SK-N-SH (cell line): ENCODE data around the gene ZNF521. TPM values are rescaled to one million over a fixed set of nuclear protein-coding genes. Genes with fewer than 3 reads are reported as not detected.

Experiments
- CTCF ChIA-PET: fragments of 300-600, 350-600 bp; formaldehyde crosslinking; extraction: SDS; loops from one replicate; lab custom pipeline; 2021; lab: Yijun Ruan, JAX
- POLR2A ChIA-PET: fragments of 350-600 bp; sonication (Branson Sonifier 250); formaldehyde crosslinking; extraction: SDS; loops from one replicate; lab custom pipeline; 2020; ENCODE audit warnings: antibody characterized with exemption, inconsistent platforms; lab: Yijun Ruan, JAX
- DNase-seq: peaks from one replicate; pipeline ENCODE4 v3.0.0; 2012
- H2AFZ ChIP-seq: fragments of 200-600 bp; sonication (generic); 2 replicates; pipeline ENCODE4 v1.8.1; 2016; ENCODE audit warnings: antibody characterized with exemption, mild to moderate bottlenecking, low read depth
- H3F3A ChIP-seq: fragments of 200-600 bp; sonication (generic); replicated peaks from 2 replicates; pipeline ENCODE3; 2016; ENCODE audit warnings: antibody characterized with exemption, mild to moderate bottlenecking; ENCODE audit not compliant: insufficient read depth
- H3K27ac ChIP-seq, 2 experiments: fragments of 200-500 bp in 1 of 2; fragments of 200-600 bp in 1 of 2; sonication (Bioruptor generic) in 1 of 2; sonication (generic), shearing (Covaris generic) in 1 of 2; 2 replicates each; pipeline versions ENCODE4 v1.5.1 to v1.6.1; 2014 to 2016; ENCODE audit warnings: low read depth in 2 of 2, inconsistent platforms in 1 of 2, low read length in 1 of 2, mild to moderate bottlenecking in 1 of 2, mixed read lengths in 1 of 2
- H3K27me3 ChIP-seq: fragments of 200-600 bp; sonication (generic), shearing (Covaris generic); 2 replicates; pipeline ENCODE4 v1.6.1; 2016; ENCODE audit warnings: mixed run types; ENCODE audit not compliant: insufficient read depth
- H3K36me3 ChIP-seq, 2 experiments: fragments of 200-500 bp in 1 of 2; fragments of 200-600 bp in 1 of 2; sonication (Bioruptor generic) in 1 of 2; sonication (generic) in 1 of 2; replicated peaks in 1 of 2; 2 replicates each; pipeline versions ENCODE3 to v1.5.1; 2014 to 2016; ENCODE audit warnings: low read length in 1 of 2, mild to moderate bottlenecking in 1 of 2; ENCODE audit not compliant: insufficient read depth in 2 of 2, control insufficient read depth in 1 of 2
- H3K4me1 ChIP-seq, 2 experiments: fragments of 200-500 bp in 1 of 2; fragments of 200-600 bp in 1 of 2; sonication (Bioruptor generic) in 1 of 2; sonication (generic), shearing (Covaris generic) in 1 of 2; 2 replicates each; pipeline versions ENCODE4 v1.5.1 to v1.6.1; 2014 to 2016; ENCODE audit warnings: low read depth in 1 of 2, low read length in 1 of 2, mixed run types in 1 of 2; ENCODE audit not compliant: insufficient read depth in 2 of 2, control insufficient read depth in 1 of 2
- H3K4me2 ChIP-seq: fragments of 200-600 bp; sonication (generic), shearing (Covaris generic); 2 replicates; pipeline ENCODE4 v1.6.1; 2017; ENCODE audit warnings: mixed run types
- H3K4me3 ChIP-seq, 2 experiments: fragments of 200-500 bp in 1 of 2; fragments of 200-600 bp in 1 of 2; sonication (Bioruptor generic) in 1 of 2; sonication (generic), shearing (Covaris generic) in 1 of 2; 2 replicates each; pipeline versions ENCODE4 v1.5.1 to v1.8.1; 2014 to 2016; ENCODE audit warnings: low read depth in 2 of 2, inconsistent platforms in 1 of 2, low read length in 1 of 2, mild to moderate bottlenecking in 1 of 2, mixed read lengths in 1 of 2, moderate library complexity in 1 of 2
- H3K79me2 ChIP-seq: fragments of 200-600 bp; sonication (generic); 2 replicates; pipeline ENCODE4 v1.8.1; 2017; ENCODE audit warnings: mild to moderate bottlenecking; ENCODE audit not compliant: insufficient read depth
- H3K9ac ChIP-seq: fragments of 200-600 bp; sonication (generic); 2 replicates; pipeline ENCODE4 v1.6.1; 2017; ENCODE audit warnings: mixed run types
- H3K9me2 ChIP-seq: fragments of 200-600 bp; sonication (generic); 2 replicates; pipeline ENCODE4 v1.6.1; 2017; ENCODE audit warnings: mixed run types
- H3K9me3 ChIP-seq: fragments of 200-600 bp; sonication (generic); 2 replicates; pipeline ENCODE4 v1.6.1; 2017; ENCODE audit warnings: mixed run types, mild to moderate bottlenecking, moderate library complexity
- H4K20me1 ChIP-seq: fragments of 200-600 bp; sonication (generic); 2 replicates; pipeline ENCODE4 v1.6.1; 2017; ENCODE audit warnings: mild to moderate bottlenecking, mixed run types; ENCODE audit not compliant: insufficient read depth
- ELF1 ChIP-seq: IDR thresholded peaks from 2 replicates; pipeline ENCODE4 v1.4.0; 2012
- EP300 ChIP-seq, 2 experiments: IDR thresholded peaks; 2 replicates each; pipeline versions ENCODE4 v1.4.0 to v1.6.1; 2012; ENCODE audit warnings: borderline replicate concordance in 1 of 2, low read depth in 1 of 2, low read length in 1 of 2
- FOSL2 ChIP-seq: IDR thresholded peaks from 2 replicates; pipeline ENCODE4 v1.4.0; 2012; ENCODE audit warnings: low read depth, mild to moderate bottlenecking, moderate library complexity, borderline replicate concordance
- JUND ChIP-seq: IDR thresholded peaks from 2 replicates; pipeline ENCODE4 v1.4.0; 2012
- MAX ChIP-seq: IDR thresholded peaks from 2 replicates; pipeline ENCODE4 v1.4.0; 2012; ENCODE audit warnings: low read depth
- NFIC ChIP-seq: IDR thresholded peaks from 2 replicates; pipeline ENCODE4 v1.4.0; 2012; ENCODE audit warnings: borderline replicate concordance
- NRF1 ChIP-seq: IDR thresholded peaks from 2 replicates; pipeline ENCODE4 v1.6.1; 2012; ENCODE audit warnings: low read depth, mild to moderate bottlenecking, low read length
- PBX3 ChIP-seq: IDR thresholded peaks from 2 replicates; pipeline ENCODE4; 2012
- POLR2AphosphoS5 ChIP-seq: IDR thresholded peaks from 2 replicates; pipeline ENCODE4 v1.6.1; 2012; ENCODE audit warnings: low read depth, low read length
- RCOR1 ChIP-seq: fragments of 150-350 bp; IDR thresholded peaks from 2 replicates; pipeline ENCODE4 v1.6.1; 2017; ENCODE audit warnings: antibody characterized with exemption, low read length
- REST ChIP-seq: IDR thresholded peaks from 2 replicates; pipeline ENCODE4 v1.6.1; 2012; ENCODE audit warnings: mild to moderate bottlenecking, low read depth, low read length, moderate library complexity
- TAF1 ChIP-seq: IDR thresholded peaks from 2 replicates; pipeline ENCODE4 v1.6.1; 2012; ENCODE audit warnings: low read depth, mild to moderate bottlenecking, low read length, moderate library complexity, borderline replicate concordance
- USF1 ChIP-seq: IDR thresholded peaks from 2 replicates; pipeline ENCODE4 v1.4.0; 2012; ENCODE audit warnings: low read depth, borderline replicate concordance
- ZBTB33 ChIP-seq: IDR thresholded peaks from 2 replicates; pipeline ENCODE4 v1.4.0; 2012; ENCODE audit warnings: low read depth, borderline replicate concordance
- WGBS: methylation state at CpG from one replicate; pipeline ENCODE4 v1.1.6; 2017; ENCODE audit warnings: low lambda C conversion rate; 5-methylcytosine and 5-hydroxymethylcytosine counted together
- polyA plus RNA-seq, 3 experiments: library from polyadenylated mRNA; depleted of rRNA; stranded (reverse); fragments of >200 nt; gene quantifications; 2 replicates each; pipeline ENCODE4 v1.2.3, GENCODE V29; 2012

ZNF521 gene
- polyA plus RNA-seq, 1 of the 3 experiments (the other 2 are of a cell fraction), result 14.1 TPM

- Histone ChIP-seq H3K4me2 (no peak overlapping the region), H3K9me3 (no peaks in the 10 kb centered on the region)
- CTCF ChIA-PET, result no interaction called here
- no peak for TF ChIP-seq MAX
- no peak for TF ChIP-seq JUND
- no peak for TF ChIP-seq NFIC
- TF ChIP-seq POLR2AphosphoS5, result no peak
- TF ChIP-seq ZBTB33, result no peak
- TF ChIP-seq REST, result no peak
- no peak for TF ChIP-seq ELF1
- TF ChIP-seq EP300 (IDR thresholded peaks at IDR 0.05; ENCODE audit: borderline replicate concordance in 1 of 2, low read depth in 1 of 2, low read length in 1 of 2), result no peak
- no peak for TF ChIP-seq PBX3
- TF ChIP-seq TAF1, result no peak
- TF ChIP-seq USF1, result no peak
- TF ChIP-seq NRF1, result no peak
- no peak for TF ChIP-seq FOSL2
- TF ChIP-seq RCOR1, result no peak
- TF ChIP-seq, all 33 proteins: peak for 0
- WGBS, result 87% methylated on average over 9 of the region's 9 CpGs
- H3K4me3 ChIP-seq, result no peak overlapping the region
- no peak for DNase-seq
- H3K9me2 ChIP-seq, result no peaks in the 10 kb centered on the region
- H3K9ac ChIP-seq, result no peak overlapping the region
- no peak overlapping the region for H2AFZ ChIP-seq
- H3K36me3 ChIP-seq, result no peaks in the 10 kb centered on the region
- POLR2A ChIA-PET, result no interaction called here
- no peaks in the 10 kb centered on the region for H3K27me3 ChIP-seq
- H3F3A ChIP-seq, result no peaks in the 10 kb centered on the region
- no peaks in the 10 kb centered on the region for H3K79me2 ChIP-seq
- no peaks in the 10 kb centered on the region for H4K20me1 ChIP-seq
- no peak overlapping the region for H3K27ac ChIP-seq
- no peaks in the 10 kb centered on the region; a peak in 1 of 4 replicates for H3K4me1 ChIP-seq
These were observed 215.4 kb downstream of the ZNF521 start for GRCh38 chr18:25136416-25137196.
